H1 (cell line): ENCODE measurements around the gene PCDHGA1. TPM values are rescaled to one million over a fixed set of nuclear protein-coding genes. Genes with fewer than 3 reads are reported as not detected.

Source experiments
- CTCF ChIA-PET: fragments of 300-600 bp; sonication (Branson Sonifier 250); formaldehyde crosslinking; loops from one replicate; lab custom pipeline; 2021; ENCODE audit not compliant: partially characterized antibody; lab: Charles Lee
- POLR2A ChIA-PET: fragments of 300-600 bp; sonication (Branson Sonifier 250); formaldehyde crosslinking; loops from one replicate; lab custom pipeline; 2021; ENCODE audit warnings: inconsistent platforms; ENCODE audit not compliant: partially characterized antibody; lab: Charles Lee
- DNase-seq, 2 experiments: peaks; one replicate each; pipeline versions ENCODE4 v3.0.0 to v3.0.0-alpha.2; 2010 to 2022; ENCODE audit warnings: low spot score in 2 of 2, low read depth in 1 of 2, mixed read lengths in 1 of 2
- FAIRE-seq: peaks from 2 replicates; lab custom pipeline; 2011; peaks lifted over from hg19 to GRCh38; lab: Jason Lieb, UNC
- H2AFZ ChIP-seq: 2 replicates; pipeline ENCODE4 v1.8.1; 2012; ENCODE audit warnings: low read length, inconsistent platforms
- H2AK5ac ChIP-seq: 2 replicates; pipeline ENCODE4 v1.6.1; 2013; ENCODE audit warnings: low read depth, low read length
- H2BK120ac ChIP-seq: replicated peaks from 2 replicates; pipeline ENCODE3; 2013; ENCODE audit warnings: low read depth, low read length, inconsistent platforms
- H2BK12ac ChIP-seq: 2 replicates; pipeline ENCODE4 v1.6.1; 2013; ENCODE audit warnings: low read depth, low read length
- H2BK15ac ChIP-seq: 2 replicates; pipeline ENCODE4 v1.6.1; 2013; ENCODE audit warnings: low read length
- H2BK20ac ChIP-seq: 2 replicates; pipeline ENCODE4 v1.6.1; 2013; ENCODE audit warnings: low read length
- H2BK5ac ChIP-seq: 2 replicates; pipeline ENCODE4 v1.6.1; 2013; ENCODE audit warnings: low read depth, low read length
- H3K14ac ChIP-seq: 2 replicates; pipeline ENCODE4 v1.6.1; 2013; ENCODE audit warnings: inconsistent platforms; ENCODE audit not compliant: insufficient read length
- H3K18ac ChIP-seq: 2 replicates; pipeline ENCODE4 v1.6.1; 2013; ENCODE audit warnings: low read length; ENCODE audit errors: extremely low read depth
- H3K23ac ChIP-seq: 2 replicates; pipeline ENCODE4 v1.6.1; 2013; ENCODE audit warnings: inconsistent platforms; ENCODE audit not compliant: insufficient read length
- H3K23me2 ChIP-seq: 2 replicates; pipeline ENCODE4 v1.6.1; 2013; ENCODE audit warnings: low read depth, low read length
- H3K27ac ChIP-seq: 2 replicates; pipeline ENCODE4 v1.6.1; 2011; ENCODE audit warnings: low read depth, low read length, inconsistent platforms
- H3K27me3 ChIP-seq, 4 experiments: replicated peaks in 1 of 4; 1 replicate in 1 of 4; 2 replicates in 3 of 4; pipeline versions ENCODE4 v1.6.1 to v1.8.1; 2011 to 2013; ENCODE audit warnings: low read length in 3 of 4, mild to moderate bottlenecking in 3 of 4, inconsistent platforms in 2 of 4, mixed read lengths in 2 of 4, moderate library complexity in 1 of 4; ENCODE audit not compliant: control insufficient read depth in 3 of 4, insufficient read depth in 3 of 4; ENCODE audit errors: extremely low read depth in 1 of 4
- H3K36me3 ChIP-seq, 4 experiments: 2 replicates each; pipeline versions ENCODE4 v1.6.1 to v1.8.1; 2011 to 2013; ENCODE audit warnings: mild to moderate bottlenecking in 4 of 4, low read length in 3 of 4, moderate library complexity in 2 of 4, control low read depth in 1 of 4, inconsistent platforms in 1 of 4; ENCODE audit not compliant: insufficient read depth in 4 of 4, control insufficient read depth in 2 of 4
- H3K4ac ChIP-seq: replicated peaks from 2 replicates; pipeline ENCODE3; 2013; ENCODE audit warnings: low read length, low read depth, mixed read lengths, inconsistent platforms; ENCODE audit not compliant: insufficient read length
- H3K4me1 ChIP-seq, 4 experiments: replicated peaks in 1 of 4; 1 replicate in 1 of 4; 2 replicates in 3 of 4; pipeline versions ENCODE4 v1.6.1 to v1.8.1; 2011 to 2013; ENCODE audit warnings: low read length in 3 of 4, inconsistent platforms in 2 of 4, mixed read lengths in 1 of 4; ENCODE audit not compliant: insufficient read depth in 4 of 4, control insufficient read depth in 3 of 4
- H3K4me2 ChIP-seq, 2 experiments: 2 replicates each; pipeline versions ENCODE4 v1.6.1 to v1.8.1; 2011 to 2013; ENCODE audit warnings: low read depth in 2 of 2, low read length in 2 of 2, control low read depth in 1 of 2, inconsistent platforms in 1 of 2, mild to moderate bottlenecking in 1 of 2; ENCODE audit not compliant: insufficient read depth in 1 of 2
- H3K4me3 ChIP-seq, 4 experiments: fragments of 200-600, 300-600 bp in 1 of 4; sonication (generic), shearing (Covaris generic), sonication (Bioruptor Twin) in 1 of 4; 2 replicates each; pipeline versions ENCODE4 v1.5.1 to v1.8.1; 2011 to 2016; ENCODE audit warnings: low read length in 4 of 4, low read depth in 3 of 4, control low read depth in 2 of 4, inconsistent platforms in 2 of 4, mild to moderate bottlenecking in 2 of 4, mixed read lengths in 1 of 4, moderate library complexity in 1 of 4; ENCODE audit not compliant: insufficient read depth in 2 of 4; ENCODE audit errors: extremely low read depth in 1 of 4
- H3K56ac ChIP-seq: replicated peaks from 2 replicates; pipeline ENCODE3; 2013; ENCODE audit warnings: low read depth, mild to moderate bottlenecking, mixed read lengths, low read length, inconsistent platforms; ENCODE audit not compliant: insufficient read length
- H3K79me1 ChIP-seq: 2 replicates; pipeline ENCODE4 v1.6.1; 2013; ENCODE audit warnings: low read depth, low read length, control low read depth
- H3K79me2 ChIP-seq, 2 experiments: 2 replicates each; pipeline versions ENCODE4 v1.6.1 to v1.8.1; 2012 to 2013; ENCODE audit warnings: low read length in 2 of 2, mild to moderate bottlenecking in 2 of 2, inconsistent platforms in 1 of 2; ENCODE audit not compliant: insufficient read depth in 2 of 2, control insufficient read depth in 1 of 2
- H3K9ac ChIP-seq, 4 experiments: replicated peaks in 1 of 4; 1 replicate in 1 of 4; 2 replicates in 3 of 4; pipeline versions ENCODE4 v1.6.1 to v1.8.1; 2011 to 2013; ENCODE audit warnings: low read depth in 3 of 4, low read length in 3 of 4, control low read depth in 2 of 4, mild to moderate bottlenecking in 2 of 4, moderate library complexity in 2 of 4, inconsistent platforms in 1 of 4; ENCODE audit errors: extremely low read depth in 1 of 4
- H3K9me3 ChIP-seq, 2 experiments: 2 replicates each; pipeline versions ENCODE4 v1.6.1 to v1.8.1; 2012 to 2013; ENCODE audit warnings: mild to moderate bottlenecking in 2 of 2, moderate library complexity in 2 of 2, control low read depth in 1 of 2, inconsistent platforms in 1 of 2, low read depth in 1 of 2, low read length in 1 of 2, mixed read lengths in 1 of 2; ENCODE audit not compliant: insufficient read depth in 2 of 2
- H4K20me1 ChIP-seq, 2 experiments: replicated peaks in 1 of 2; 2 replicates each; pipeline versions ENCODE3 to v1.8.1; 2011 to 2013; ENCODE audit warnings: inconsistent platforms in 2 of 2, low read length in 2 of 2, mild to moderate bottlenecking in 1 of 2; ENCODE audit not compliant: insufficient read depth in 2 of 2, control insufficient read depth in 1 of 2
- H4K5ac ChIP-seq: 2 replicates; pipeline ENCODE4 v1.6.1; 2013; ENCODE audit warnings: low read length, low read depth, mixed read lengths, inconsistent platforms; ENCODE audit not compliant: insufficient read length
- H4K8ac ChIP-seq: 2 replicates; pipeline ENCODE4 v1.8.0; 2013; ENCODE audit warnings: mild to moderate bottlenecking, moderate library complexity, low read length, inconsistent platforms; ENCODE audit not compliant: insufficient read depth; ENCODE audit errors: extremely low read depth
- H4K91ac ChIP-seq: replicated peaks from 2 replicates; pipeline ENCODE3; 2013; ENCODE audit warnings: low read length, mixed read lengths, inconsistent platforms; ENCODE audit not compliant: insufficient read length
- WGBS, 2 experiments: shearing (Covaris generic) in 1 of 2; methylation state at CpG; one replicate each; pipeline versions ENCODE4 v1.1.6 to v1.1.7; 2013 to 2015; ENCODE audit warnings: low lambda C conversion rate in 2 of 2, mixed read lengths in 2 of 2, inconsistent platforms in 1 of 2, low coverage in 1 of 2, missing lambda C conversion rate in 1 of 2; ENCODE audit not compliant: insufficient replicate concordance in 2 of 2, insufficient coverage in 1 of 2, insufficient read length in 1 of 2; ENCODE audit errors: extremely low coverage in 1 of 2, missing lambda C conversion rate in 1 of 2; 5-methylcytosine and 5-hydroxymethylcytosine counted together
- polyA plus RNA-seq, 7 experiments: library from polyadenylated mRNA; depleted of rRNA in 3 of 7; stranded (reverse) in 5 of 7; unstranded in 2 of 7; fragments of >200 nt in 5 of 7; fragments of 200-250 nt in 2 of 7; gene quantifications; 1 replicate in 5 of 7; 2 replicates in 1 of 7; 4 replicates in 1 of 7; pipeline versions ENCODE4 v1.2.1 to v1.2.3, GENCODE V29; 2011 to 2013; ENCODE audit warnings: missing spikeins in 2 of 7, mixed read lengths in 2 of 7
- total RNA-seq: library from RNA; stranded (reverse); fragmentation: NEBNext Ultra II Directional; extraction: Animal tissue kit (Norgen Biotek cat#: 25700); gene quantifications from 2 replicates; pipeline ENCODE4 v1.2.1, GENCODE V29; 2021

Gene PCDHGA1
- total and polyA plus RNA-seq, 2 of the 8 experiments (the other 6 are each of a cell fraction or from before 2014, with no cell fraction given), result 0.57 to 0.89 TPM

DNA sequence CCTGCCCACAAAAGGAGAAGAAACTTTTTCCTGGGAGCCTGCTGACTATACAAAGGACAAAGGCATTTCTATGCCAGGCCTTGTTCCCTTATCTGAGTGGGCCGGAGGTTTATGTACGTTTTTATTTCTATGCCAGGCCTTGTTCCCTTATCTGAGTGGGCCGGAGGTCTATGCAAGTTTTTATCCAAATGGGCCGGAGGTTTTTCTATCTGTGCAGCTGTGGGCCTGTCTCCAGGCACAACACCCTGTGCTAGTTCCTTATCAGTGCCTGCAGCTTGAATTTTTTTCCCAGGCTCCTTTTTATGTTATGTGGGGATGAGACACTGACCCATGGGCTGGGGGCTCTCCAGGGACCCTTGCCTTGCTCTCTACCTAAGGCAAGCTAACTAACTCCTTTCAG lies 31.9 kb upstream of the PCDHGA1 start:
- Histone ChIP-seq H2BK20ac (no peak overlapping the region), H3K14ac (no peak overlapping the region), H3K23ac (no peak overlapping the region), H3K9me3 (peaks cover under 1 to 16% of the 10 kb centered on the region in 2 experiments; a peak in 3 of 4 replicates), H4K20me1 (no peaks in the 10 kb centered on the region), H3K27me3 (no peaks in the 10 kb centered on the region), H4K5ac (no peak overlapping the region), H3K27ac (no peak overlapping the region), H3K4ac (no peak overlapping the region), H3K79me2 (no peaks in the 10 kb centered on the region), H3K4me3 (no peak overlapping the region), H2BK5ac (no peak overlapping the region), H2AK5ac (no peak overlapping the region), H3K79me1 (no peaks in the 10 kb centered on the region; the same call in 1 of the 2 replicates), H3K4me2 (no peak overlapping the region), H2BK15ac (no peak overlapping the region), H2BK12ac (no peak overlapping the region), H3K56ac (no peak overlapping the region), H2AFZ (no peak overlapping the region), H3K18ac (no peak overlapping the region), H4K8ac (no peak overlapping the region), H3K4me1 (no peaks in the 10 kb centered on the region), H4K91ac (no peak overlapping the region), H2BK120ac (no peak overlapping the region), H3K9ac (no peak overlapping the region), H3K23me2 (no peaks in the 10 kb centered on the region), H3K36me3 (no peaks in the 10 kb centered on the region)
- ChIA-PET POLR2A (no interaction called here), CTCF (interaction anchor here (0.8 to 1.1 kb wide), 4 partner anchors 17 to 266 kb away, joined by 3 to 4 read pairs (median 4); no protein-coding TSS in a partner anchor)
- DNase-seq (no peak), FAIRE-seq (no peak)
- 93% methylated on average over 4 of the region's 4 CpGs; no CpG with 5 or more reads in 1 of the 2 experiments for WGBS, 2 experiments
